Keratinocyte (primary cell): Measurements from ENCODE around the gene MICA.

Experiments used
- EZH2 ChIP-seq: IDR thresholded peaks from one replicate; pipeline ENCODE4 v1.6.1; 2012; ENCODE audit warnings: inconsistent platforms, mild to moderate bottlenecking, low read length, moderate library complexity
- TF ChIP-seq, protein P1 (sequence below), 3 experiments: IDR thresholded peaks in 1 of 3; conservative IDR thresholded peaks in 1 of 3; optimal IDR thresholded peaks in 1 of 3; 2 replicates in 2 of 3; 3 replicates in 1 of 3; pipeline versions ENCODE3 to v1.5.1; 2011; ENCODE audit warnings: low read length in 3 of 3, mild to moderate bottlenecking in 3 of 3, moderate library complexity in 2 of 3, control low read depth in 1 of 3, inconsistent platforms in 1 of 3; ENCODE audit not compliant: insufficient read depth in 2 of 3; ENCODE audit errors: extremely low read depth in 1 of 3

DNA sequence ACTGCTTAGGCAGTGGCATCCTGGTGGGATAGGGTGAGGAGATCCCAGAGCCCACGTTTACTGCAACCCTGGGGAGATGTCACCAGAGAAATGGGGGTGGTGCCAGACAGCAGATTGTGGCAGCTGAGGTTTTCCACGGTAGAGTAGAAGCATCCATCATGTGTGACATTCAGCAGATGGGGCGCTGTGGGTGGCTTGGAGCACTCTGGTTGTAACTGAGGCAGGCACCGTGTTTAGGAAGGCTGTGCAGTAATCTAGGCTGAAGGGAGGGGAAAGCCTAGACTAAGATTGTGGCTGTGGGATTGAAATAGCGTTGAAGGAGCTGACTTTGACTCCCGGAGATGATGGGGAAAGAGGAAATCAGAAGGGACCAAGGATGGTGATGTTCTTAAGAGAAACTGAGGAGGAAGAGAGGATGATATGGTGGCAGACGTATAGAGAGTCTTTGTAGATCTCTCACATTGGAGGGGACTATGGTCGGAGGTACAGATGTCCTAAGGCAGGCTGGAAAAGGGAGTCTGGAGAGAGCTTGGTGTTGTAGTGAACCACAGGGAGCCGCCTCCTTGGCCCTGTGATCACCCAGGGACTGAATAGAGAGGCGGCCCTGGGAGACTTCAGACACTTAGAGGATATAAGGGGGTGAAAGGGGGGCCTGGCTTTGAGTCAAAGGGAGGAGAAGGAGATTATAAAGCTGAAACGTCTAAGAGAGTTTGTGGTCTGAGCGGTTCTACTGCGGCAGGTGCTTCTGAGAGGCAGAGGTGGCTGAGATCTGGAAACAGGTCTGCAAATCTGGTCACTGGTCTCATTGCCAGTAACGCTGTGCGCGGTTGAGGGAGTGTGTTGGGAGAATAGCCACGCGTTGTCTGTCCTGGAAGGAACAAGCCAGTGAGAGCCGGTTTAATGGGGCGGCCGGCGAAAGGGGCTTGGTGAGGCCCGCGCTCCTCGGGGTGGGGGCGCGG lies 792 bp upstream of the MICA start:
- TF ChIP-seq, protein P1, sequence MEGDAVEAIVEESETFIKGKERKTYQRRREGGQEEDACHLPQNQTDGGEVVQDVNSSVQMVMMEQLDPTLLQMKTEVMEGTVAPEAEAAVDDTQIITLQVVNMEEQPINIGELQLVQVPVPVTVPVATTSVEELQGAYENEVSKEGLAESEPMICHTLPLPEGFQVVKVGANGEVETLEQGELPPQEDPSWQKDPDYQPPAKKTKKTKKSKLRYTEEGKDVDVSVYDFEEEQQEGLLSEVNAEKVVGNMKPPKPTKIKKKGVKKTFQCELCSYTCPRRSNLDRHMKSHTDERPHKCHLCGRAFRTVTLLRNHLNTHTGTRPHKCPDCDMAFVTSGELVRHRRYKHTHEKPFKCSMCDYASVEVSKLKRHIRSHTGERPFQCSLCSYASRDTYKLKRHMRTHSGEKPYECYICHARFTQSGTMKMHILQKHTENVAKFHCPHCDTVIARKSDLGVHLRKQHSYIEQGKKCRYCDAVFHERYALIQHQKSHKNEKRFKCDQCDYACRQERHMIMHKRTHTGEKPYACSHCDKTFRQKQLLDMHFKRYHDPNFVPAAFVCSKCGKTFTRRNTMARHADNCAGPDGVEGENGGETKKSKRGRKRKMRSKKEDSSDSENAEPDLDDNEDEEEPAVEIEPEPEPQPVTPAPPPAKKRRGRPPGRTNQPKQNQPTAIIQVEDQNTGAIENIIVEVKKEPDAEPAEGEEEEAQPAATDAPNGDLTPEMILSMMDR (optimal IDR thresholded peaks at IDR 0.05 in 1 of 3, IDR thresholded peaks at IDR 0.05 in 1 of 3, conservative IDR thresholded peaks at IDR 0.05 in 1 of 3; ENCODE audit: extremely low read depth in 1 of 3, insufficient read depth in 2 of 3, low read length in 3 of 3) = no peak
- TF ChIP-seq EZH2 = no peak
